IPS DF 19.7 (cell line): ENCODE measurements around the gene MMP24.

Source experiments
- DNase-seq: peaks from one replicate; pipeline ENCODE4 v3.0.0-alpha.2; 2013; ENCODE audit warnings: low read depth, low spot score

MMP24 gene

DNA sequence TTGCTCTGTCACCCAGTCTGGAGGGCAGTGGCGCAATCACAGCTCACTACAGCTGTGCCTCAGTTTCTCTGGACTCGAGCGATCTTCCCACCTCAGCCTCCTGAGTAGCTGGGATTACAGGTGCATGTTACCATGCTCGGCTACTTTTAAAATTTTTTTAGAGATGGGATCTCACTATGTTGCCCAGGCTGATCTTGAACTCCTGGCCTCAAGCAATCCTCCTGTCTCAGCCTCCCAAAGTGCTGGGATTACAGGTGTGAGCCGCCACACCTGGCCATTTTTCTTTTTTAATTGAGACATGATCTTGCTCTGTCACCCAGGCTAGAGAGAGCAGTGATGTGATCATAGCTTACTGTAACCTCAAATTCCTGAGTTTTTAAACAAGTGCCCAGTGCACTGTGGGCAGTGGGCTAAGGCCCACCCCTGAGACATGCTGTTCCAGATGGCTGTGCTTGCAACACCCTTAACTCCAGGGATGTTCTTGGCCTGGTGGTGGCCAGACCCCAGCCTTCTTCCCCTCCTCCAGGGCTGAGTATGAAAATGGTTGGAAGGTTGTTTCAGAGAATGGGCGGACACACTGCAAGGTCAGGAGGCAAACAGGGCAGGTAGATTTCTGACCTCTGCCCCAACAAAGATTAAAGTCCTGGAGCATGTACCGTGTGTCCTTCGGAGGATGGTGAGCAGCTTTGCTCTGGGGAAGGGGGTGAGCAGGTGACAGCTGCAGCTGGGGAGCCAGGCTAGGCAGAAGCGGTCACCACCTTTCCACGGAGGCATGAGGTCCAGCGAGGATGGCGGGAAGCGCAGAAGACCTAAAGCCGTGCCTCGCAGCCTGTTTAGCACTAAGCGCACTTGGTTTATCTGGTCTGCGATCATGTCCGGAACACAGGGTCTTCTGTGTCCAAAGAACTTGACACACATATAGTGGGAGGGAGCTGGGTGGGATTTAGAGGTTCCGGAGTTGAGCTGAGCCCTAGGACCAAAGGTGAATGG, 67.1 kb downstream of the MMP24 start:
- no peak for DNase-seq

DNA sequence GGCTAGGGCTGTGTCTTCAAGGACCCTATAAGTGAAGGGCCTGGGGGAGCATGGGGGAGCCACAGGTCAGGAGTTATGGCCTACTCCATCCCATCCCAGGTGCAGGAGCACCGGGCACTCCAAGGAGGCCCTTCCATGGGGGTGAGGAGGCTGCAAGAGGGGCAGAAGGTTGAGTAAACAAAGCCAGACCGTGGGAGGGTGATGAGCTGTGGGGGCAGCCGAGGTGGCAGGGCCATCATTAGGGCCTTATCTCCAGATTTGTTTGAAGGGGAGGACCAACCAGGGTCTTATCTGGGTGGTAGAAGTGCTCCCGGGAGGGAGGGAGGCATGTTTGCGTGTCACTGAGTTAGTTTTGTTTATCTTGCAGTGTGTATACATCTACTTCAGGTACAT, 67.8 kb downstream of the MMP24 start:
- DNase-seq: no peak

DNA sequence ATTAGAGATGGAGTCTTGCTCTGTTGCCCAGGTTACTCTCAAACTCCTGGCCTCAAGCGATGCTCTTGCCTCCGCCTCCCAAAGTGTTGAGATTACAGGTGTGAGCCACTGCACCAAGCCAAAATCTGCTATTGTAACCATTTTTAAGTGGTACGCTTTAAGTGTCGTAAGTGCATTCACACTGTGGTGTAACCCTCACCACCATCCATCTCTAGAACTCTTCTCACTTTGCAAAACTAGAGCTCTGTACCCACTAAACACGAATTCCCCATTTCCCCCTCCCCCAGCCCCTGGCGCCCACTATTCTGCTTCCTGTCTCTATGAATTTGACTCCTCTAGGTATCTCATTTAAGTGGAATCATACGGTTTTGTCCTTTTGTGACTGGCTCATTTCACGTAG, 68.6 kb downstream of the MMP24 start:
- DNase-seq: no peak

DNA sequence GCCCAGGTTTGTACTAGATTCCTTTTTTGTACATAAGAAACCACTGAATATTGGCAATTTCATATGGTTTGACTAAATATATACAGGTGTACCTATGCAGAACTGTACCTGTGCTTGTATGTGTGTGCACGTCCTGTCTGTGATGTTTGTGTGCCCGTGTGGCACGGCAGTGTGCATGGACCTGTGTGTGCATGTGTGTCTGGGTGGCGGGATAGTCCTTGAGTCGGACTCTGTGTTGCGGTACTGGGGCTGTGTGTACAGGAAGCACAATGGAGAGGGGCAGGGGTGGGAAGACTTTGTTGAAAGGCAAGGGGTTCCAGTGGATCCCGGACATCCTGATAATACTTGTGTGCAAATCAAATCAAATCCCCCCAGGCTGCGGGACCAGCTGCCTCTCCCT, 69.2 kb downstream of the MMP24 start:
- DNase-seq: no peak

DNA sequence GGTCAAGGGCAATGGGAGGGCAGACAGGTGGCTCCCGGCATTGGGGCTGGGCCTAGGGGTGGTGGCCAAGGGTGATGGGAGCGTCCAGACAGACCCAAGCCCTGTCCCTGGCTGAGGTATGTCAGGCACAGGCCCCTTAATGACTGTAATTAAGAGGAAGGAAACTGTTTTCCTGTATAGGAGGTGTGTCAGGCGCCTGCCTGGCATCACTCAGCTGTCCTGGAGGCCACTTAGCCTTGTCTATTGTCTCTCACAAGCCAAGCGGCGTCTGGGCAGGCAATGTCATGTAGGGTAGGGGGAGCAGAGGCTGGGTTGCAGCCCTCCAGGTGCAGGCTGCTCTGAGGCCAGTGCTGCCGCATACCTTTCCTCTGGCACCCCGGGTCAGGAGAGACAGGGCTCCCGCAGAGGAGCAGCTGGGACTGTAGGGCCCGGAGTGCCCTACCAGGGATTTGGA, 69.6 kb downstream of the MMP24 start:
- no peak for DNase-seq

DNA sequence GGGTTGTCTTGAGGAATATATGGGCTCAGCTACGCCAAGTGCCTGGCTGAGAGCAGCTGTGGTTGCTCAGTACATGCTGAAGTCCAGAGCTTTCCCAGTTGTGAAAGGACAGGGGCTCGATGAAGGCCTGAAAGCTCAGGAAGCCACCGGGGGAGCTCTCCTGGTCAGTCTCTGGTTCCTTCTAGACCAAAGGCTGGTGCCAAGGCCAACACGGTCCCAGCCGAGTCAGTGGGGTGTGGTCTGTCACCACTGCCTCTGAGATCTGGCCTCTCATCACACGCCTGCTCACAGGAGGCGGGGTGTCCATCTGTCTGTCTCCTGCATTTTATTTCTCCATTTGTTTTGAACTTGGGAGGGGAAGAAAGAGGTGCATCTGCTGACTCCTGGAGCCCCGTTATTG, 70.7 kb downstream of the MMP24 start:
- no peak for DNase-seq

DNA sequence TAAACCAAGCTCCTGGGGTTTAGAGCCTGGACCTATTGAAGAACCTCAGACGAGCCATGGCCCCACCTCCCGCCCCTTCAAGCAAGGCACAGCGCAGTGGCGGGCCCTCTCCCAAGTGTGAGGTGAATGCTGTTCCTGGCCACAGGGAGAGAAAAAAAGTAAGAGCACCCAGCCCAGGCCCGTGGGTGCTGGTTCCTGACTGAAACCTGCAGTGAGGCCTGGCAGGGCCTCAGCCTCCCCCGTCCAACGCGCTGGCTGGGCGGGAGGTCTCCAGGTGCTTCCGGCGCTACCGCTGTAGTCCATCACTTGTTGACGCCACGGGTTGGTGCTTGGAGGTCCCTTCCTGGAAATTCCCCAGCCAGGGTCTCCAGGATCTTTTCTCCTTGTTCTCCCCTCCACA, 71.2 kb downstream of the MMP24 start:
- DNase-seq: no peak

DNA sequence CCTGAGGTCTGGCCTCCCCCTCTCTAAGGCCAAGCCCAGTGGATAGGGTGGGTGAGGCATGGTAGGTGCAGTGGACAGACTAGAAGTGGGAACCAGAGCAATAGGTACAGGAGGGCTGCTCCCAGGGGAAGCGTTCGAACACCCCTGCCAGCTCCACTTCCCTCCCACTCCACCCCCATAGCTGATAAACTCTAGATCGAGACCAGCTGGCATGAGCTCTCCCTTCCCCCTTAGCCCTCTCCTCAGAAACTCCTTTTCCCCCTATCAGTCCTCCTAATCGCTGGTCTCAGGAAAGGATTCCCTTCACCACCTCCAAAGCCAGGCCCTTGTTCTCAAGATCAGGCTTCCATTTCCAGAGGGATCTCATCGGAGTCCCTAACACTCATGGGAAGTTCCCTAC, 71.8 kb downstream of the MMP24 start:
- DNase-seq: no peak

DNA sequence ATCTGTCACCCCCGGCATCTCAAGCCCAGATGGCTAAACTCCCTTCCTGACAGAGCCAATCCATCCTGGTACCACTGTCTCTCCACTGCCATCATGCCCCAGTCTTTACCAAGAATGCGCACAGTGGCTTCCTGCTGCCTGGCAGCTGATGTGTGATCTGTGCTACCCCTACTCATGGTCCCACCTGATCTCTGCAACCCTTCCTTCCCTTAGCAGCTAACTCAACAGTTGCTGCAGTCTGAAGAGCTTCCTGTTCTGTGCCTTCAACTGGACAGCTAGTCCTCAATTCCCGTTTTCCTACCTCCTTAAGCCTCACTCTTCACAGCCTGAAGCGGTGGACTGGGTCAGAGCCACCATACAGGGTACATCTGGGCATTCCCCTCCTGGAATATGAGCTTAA, 73.3 kb downstream of the MMP24 start:
- no peak for DNase-seq

DNA sequence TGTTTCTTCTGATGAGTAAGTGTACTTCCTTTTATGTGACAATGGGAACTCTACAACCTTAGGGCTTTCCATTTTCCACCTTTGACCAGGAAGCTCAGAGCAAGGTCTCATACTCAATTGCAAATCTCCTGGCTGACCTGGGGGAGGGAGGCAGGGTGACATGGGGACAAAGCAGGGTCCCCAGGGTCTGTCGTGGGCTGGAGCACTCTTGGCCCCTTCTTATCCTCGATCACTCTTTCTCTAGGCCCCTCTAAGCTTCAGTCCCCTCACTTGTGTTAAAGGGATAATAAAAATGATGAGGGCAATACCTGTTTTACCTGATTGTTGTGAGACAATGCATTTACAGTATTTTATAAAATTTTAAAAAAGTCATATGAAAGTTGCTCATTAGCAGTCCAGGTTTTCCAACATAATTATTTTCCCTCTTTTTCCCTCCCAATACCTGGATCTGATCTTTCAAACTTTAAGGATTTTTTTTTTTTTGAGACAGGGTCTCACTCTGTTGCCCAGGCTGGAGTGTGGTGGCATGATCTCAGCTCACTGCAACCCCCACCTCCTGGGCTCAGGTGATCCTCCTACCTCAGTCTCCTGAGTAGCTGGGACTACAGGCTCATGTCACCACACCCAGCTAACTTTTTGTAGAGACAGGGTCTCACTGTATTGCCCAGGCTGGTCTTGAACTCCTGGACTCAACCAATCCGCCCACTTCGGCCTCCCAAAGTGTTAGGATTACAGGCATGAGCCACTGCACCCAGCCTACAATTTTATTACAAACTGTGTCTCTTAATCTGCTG, 74.2 kb downstream of the MMP24 start:
- DNase-seq: no peak

DNA sequence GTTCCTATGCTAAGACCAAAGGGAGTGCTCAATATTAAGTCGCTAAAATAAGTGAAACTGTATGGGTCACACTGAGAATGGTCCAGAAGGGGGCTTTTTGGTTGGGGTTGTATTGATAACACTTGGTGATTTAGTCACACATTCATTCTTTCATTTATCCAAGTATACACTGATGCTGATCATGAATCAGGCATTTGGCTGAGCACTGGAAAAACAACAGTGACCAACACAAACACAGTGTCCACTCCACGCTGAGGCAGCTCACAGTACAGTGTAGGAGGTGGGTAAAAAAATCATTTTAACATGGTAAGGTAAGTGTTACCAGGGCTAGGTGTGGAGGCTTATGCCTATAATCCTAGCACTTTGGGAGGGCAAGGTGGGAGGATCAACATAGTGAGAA, 74.9 kb downstream of the MMP24 start:
- DNase-seq: no peak

DNA sequence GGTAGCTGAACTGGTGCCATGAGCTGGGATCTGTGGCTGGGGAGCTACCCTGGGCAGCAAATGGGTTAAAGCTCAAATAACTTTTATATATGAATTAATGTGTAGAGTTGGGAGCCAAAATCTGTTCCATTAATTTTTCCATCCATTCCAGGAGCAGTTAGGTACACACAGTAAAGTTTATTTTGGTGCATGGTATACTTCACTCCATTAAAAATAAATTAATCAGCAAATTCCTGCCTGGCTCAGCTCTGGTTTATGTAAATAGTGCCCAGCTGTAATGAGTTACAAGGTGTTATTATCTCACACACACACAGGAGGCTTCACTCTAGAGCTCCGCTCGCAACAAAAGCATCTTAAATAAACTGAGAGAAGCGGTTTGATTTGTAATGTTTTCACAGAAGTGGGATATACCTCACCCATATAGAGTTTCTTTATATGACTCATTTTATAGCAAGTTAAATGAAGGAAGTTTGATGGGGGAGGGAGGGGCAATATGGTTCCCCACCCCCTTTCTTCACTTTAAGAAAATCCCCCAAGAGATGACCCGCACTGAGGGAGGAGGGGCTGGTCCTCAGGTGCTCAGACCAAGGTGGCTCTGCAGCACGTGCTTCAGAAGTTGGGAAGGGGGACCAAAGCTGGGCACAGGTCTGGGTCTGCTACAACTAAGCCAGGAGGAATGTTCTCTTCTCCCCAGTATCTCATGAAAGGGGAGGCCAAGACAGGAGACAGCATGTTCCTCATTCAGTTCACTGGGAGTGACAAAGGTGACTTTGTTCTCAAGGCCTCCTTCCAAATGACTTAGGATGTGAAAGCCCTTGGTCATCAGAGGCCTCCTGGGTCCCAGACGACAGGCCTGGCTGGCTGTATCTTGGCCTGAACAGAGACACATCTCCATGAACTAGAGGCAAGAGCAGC, 76.2 kb downstream of the MMP24 start:
- no peak for DNase-seq

DNA sequence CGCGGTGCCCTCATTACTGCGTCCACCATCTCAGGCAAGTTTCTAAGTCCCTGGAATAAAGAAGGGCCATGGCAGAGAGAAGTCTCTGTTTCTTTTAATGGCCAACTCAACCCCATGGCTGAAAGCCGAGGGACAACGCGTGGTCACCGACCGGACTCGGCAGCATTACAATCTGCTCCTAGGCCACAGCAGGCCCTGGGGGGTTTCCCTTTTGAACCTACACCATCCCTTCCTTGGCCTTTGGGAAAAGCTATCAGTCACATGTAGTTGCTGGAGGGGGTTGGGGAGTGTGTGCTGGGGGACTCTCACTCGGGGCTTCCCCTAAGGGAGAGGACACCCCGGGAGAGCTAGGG, 76.9 kb downstream of the MMP24 start:
- no peak for DNase-seq

DNA sequence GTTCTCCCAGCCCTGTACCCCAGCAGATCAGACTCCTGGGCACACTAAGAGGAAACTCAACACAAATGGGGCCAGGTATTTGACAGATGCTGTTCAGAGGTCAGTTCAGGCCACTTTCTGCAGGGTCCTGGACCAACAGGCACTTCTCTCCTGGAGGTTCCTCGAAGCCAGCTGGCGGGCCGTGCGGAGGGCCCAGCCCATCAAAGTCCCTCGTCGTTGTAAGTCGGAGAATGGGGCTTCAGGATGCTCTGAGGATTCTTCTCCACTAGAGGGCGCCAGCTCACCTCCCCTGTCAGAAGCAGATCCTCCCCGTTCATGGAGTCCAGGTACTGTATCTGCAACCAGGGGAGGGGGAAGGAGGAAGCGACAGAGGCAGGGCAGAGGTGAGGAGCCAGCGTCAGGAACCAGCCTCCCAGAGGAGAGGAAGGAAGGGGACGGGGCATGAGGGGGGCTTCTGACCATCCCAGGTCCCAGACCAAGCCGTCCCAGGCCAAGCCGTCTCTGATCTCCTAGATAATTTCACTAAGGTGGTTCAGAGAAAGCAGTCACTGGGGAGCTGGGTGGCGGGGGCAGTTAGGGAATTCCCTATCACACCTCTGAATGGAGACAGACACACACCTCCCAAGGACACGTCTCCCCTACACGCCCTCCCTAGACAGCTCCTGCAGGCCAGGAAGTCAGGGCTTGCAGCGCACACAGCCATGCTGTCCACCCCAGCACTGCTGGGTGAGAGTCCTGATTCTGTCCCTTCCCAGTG, 77.4 kb downstream of the MMP24 start:
- DNase-seq: peak; percentile 87

DNA sequence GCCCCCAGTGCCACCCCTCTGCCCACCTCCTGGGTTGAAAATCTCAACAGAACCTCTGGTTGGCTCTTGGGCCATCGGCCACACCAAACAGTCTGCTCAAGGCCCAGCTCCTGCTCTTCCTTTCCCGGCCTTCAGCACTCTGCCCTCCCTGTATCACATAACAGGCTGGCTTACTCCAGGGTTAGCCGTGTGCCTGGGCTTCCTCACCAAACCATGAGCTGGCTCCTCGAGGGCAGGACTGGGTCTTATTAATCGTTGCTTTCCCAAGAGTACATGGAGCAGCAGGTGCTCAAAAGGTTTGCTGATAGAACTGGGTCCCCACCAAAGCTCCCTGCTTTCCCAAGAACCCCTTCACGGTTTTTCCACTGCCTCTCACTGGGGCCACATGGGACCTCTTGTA, 78.5 kb downstream of the MMP24 start:
- DNase-seq: no peak

DNA sequence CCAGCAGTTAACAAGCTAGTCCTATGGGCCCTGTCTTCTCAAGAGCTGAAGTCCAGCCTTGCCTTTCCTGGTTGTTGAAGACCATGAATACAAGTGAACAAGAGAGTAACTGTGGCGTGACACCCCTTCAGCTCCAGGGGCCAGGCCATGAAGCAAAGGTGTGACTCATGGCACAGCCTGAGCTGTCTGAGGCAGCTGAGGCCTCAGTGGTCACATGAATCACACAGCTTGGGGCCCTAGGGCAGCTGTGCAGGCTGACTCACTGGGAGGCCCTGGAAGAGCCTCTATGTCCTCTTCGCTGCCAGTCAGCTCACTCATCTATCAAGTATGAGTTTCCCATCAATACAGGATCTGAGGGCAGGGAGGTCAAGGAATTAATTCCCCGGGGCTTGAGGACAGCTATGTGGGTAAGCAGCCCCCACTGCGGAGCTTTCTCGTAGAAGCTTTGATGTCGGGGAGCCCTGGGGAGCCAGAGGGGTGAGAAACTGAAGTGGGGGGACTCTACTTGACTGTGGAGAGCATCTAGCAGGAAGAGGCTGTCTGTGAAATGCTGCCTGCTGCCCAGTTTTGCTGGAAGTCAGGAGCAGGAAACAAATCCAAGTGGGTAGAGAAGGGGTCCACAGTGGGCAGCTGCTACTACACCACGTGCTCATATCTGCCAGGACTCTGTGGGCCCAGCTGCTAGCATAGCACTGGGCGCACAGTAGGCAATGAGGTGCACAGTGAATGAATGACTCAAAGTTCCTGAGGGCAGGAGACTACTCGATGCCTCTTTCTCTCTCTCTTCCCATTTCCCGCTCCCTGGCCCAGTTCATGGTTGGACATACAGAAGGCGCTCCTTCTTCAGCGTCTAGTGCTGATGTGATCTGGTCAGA, 79.4 kb downstream of the MMP24 start:
- DNase-seq: no peak

DNA sequence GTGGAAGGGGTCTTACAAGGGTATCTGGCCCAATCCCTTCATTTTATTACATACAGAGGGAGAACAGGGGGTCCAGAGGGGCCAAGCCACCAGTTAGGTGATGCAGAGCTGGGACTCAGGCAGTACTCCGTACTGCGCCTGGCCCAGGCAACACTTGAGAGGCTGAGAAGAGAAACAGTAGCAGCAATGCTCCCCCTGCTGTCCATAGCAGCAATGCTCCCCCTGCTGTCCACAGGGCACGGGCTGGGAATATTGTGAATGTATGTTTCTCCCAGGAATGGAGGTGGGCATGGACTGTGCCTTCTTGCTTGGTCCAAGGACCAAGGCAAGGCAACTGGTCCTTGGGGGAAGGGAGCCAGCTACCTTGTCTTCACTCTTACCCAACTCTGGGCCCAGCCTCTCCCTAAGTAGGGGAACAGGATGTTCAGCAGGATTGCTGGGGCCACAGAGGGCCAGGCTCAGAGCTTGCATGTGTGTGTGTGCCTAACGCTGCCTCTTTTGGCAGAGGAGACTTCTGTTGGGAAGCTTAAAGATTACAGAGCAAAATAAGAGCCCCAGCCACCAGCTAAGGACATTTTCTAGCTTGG, 80.5 kb downstream of the MMP24 start:
- no peak for DNase-seq

DNA sequence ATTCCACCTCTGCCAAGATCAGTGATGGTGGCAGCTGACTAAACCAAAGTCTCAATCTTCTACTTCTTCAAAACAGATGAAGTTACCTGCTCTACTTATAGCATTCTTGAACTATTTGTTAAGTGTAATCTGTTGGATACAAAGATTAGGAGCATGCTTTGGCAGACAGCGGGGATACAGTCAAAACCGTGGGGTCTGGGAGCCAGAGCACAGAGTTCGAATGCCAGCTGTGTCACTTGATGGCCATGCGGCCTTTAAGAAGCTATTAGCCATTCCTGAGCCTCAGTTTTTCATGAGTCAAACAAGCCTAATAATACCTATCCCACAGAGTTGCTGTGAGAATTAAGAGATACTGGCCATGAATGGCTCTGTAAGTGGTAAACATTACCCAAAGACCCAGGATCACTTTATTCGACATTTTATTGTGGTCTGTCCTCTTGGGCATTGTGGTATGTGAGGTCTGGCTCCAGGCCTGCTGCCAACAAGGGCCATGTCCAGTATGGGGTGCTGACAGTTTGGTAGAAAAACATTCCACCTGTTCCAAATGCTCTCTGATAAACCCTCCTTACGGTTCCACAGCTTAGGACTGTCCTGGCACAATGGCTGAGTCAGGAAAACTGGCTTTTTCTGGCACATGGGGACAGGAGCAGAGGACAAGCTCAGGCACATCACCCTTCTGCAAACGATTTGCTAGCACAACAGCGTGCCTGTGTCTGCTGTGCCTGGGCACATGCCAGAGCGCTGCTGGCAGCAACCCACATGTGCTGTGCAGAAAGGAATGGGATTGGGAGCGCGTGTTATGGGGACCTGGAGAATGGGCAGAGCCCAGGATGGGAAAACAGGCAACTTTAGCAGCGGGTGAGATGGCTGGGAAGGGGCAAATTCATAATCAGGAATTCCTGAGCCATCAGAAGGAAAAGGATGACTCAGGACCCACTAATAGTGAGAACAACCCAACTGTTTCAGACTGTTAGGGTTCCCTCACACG, 81.5 kb downstream of the MMP24 start:
- DNase-seq: no peak
